ENCODE results near the gene VARS1.

Gene VARS1

GRCh38 chr6:31836474-31837368, 41.2 kb upstream of the VARS1 start:
- TF ChIP-seq, protein P1, sequence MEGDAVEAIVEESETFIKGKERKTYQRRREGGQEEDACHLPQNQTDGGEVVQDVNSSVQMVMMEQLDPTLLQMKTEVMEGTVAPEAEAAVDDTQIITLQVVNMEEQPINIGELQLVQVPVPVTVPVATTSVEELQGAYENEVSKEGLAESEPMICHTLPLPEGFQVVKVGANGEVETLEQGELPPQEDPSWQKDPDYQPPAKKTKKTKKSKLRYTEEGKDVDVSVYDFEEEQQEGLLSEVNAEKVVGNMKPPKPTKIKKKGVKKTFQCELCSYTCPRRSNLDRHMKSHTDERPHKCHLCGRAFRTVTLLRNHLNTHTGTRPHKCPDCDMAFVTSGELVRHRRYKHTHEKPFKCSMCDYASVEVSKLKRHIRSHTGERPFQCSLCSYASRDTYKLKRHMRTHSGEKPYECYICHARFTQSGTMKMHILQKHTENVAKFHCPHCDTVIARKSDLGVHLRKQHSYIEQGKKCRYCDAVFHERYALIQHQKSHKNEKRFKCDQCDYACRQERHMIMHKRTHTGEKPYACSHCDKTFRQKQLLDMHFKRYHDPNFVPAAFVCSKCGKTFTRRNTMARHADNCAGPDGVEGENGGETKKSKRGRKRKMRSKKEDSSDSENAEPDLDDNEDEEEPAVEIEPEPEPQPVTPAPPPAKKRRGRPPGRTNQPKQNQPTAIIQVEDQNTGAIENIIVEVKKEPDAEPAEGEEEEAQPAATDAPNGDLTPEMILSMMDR (IDR thresholded peaks at IDR 0.05; ENCODE audit: control insufficient read depth, extremely low read depth, insufficient read depth) = peak; percentile 19; the same call in 1 of the 2 replicates
- peak overlapping the region; percentile 80 for H3K4me3 ChIP-seq (ENCODE audit: low read depth, low read length)
- DNase-seq (ENCODE audit: low read depth) = no peak

DNA sequence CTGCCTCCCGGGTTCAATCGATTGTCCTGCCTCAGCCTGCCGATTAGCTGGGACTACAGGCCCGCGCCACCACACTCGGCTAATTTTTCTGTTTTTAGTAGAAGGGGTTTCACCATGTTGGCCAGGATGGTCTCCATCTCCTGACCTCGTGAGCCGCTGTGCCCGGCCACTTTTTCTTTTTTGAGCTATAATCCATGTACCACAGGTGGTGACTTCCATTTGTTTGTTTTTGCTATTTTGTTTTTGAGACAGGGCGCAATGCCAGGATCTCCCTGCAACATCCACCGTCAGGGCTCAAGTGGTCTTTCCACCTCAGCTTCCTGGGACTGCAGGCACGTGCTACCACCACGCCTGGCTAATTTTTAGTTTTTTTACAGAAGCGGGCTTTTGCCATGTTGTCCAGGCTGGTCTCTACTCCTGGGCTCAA, 40.5 kb upstream of the VARS1 start:
- peak overlapping the region; percentile 80 for H3K4me3 ChIP-seq (ENCODE audit: low read depth, low read length)
- DNase-seq (ENCODE audit: low read depth) = no peak
- TF ChIP-seq, protein P1 (IDR thresholded peaks at IDR 0.05; ENCODE audit: control insufficient read depth, extremely low read depth, insufficient read depth) = no peak

- DNase-seq (ENCODE audit: low read depth) = peak; percentile 63
- TF ChIP-seq, protein P1 (IDR thresholded peaks at IDR 0.05; ENCODE audit: control insufficient read depth, extremely low read depth, insufficient read depth) = no peak
- H3K4me3 ChIP-seq (ENCODE audit: low read depth, low read length) = peak overlapping the region; percentile 80
Observed at GRCh38 chr6:31834367-31835250, 39.1 kb upstream of the VARS1 start.

DNA sequence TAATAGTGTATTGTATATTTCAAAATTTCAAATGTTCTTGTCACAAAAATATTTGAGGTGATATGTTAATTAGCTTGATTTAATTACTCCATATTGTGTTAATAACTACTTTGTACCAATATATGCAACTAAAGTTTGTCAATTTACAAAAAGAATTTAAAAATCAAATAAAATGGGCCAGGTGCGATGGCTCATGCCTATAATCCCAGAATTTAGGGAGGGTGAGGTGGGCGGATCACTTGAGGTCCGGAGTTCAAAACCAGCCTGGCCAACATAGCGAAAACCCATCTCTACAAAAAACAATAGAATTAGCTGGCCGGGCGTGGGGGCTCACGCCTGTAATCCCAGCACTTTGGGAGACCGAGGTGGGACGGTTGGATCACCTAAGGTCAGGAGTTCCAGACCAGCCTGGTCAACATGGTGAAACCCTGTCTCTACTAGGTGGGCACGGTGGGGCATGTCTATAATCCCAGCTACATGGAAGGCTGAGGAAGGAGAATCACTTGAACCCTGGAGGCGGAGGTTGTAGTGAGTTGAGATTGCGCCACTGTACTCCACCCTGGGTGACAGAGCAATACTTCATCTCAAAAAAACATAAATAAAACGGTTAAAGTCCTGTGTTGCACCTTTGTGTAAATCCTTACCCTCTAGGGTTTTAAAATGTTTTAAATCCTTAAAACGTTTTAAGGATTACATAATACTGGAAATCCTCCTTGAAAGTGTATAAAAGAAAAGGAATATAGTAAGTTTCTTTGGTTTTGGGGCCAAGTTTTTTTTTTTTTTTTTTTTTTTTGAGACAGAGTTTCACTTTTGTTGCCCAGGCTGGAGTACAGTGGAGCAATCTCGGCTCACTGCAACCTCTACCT, 36.0 kb upstream of the VARS1 start:
- TF ChIP-seq, protein P1 (IDR thresholded peaks at IDR 0.05; ENCODE audit: control insufficient read depth, extremely low read depth, insufficient read depth) = no peak
- H3K4me3 ChIP-seq (ENCODE audit: low read depth, low read length) = peak overlapping the region; percentile 83
- no peak for DNase-seq (ENCODE audit: low read depth)

DNA sequence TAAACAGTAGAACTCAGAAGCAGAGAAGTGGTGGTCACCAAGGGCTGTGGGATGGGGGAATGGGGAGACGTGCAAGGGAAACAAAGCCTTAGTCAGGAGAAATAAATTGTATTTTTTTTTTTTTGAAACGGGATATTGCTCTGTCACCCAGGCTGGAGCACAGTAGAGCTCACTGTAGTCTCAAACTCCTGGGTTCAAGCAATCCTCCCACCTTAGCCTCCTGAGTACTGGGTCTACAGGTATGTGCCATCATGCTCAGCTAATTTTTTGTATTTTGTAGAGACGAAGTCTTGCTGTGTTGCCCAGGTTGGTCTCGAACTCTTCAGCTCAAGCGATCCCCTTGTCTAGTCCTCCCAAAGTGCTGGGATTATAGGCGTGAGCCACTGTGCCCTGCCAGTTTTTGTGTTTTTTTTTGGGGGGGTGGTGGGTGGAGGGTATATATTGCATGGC, 35.4 kb upstream of the VARS1 start:
- DNase-seq (ENCODE audit: low read depth) = no peak
- H3K4me3 ChIP-seq (ENCODE audit: low read depth, low read length) = peak overlapping the region; percentile 83
- TF ChIP-seq, protein P1 (IDR thresholded peaks at IDR 0.05; ENCODE audit: control insufficient read depth, extremely low read depth, insufficient read depth) = no peak

Measured in LNCaP clone FGC (cell line).